HG03097 (cell line): Measurements from ENCODE around the gene ARRDC3.
"Not testable (repeated sequence)": the region's sequence is repeated elsewhere in the genome, so short reads cannot be mapped to it uniquely, and the experiment has no call there.

Experiments
- ATAC-seq: cut with Tn5 transposase; IDR thresholded peaks from one replicate; pipeline ENCODE4 v1.9.1; 2021; ENCODE audit not compliant: unreplicated experiment, low FRiP score

The ARRDC3 gene

DNA sequence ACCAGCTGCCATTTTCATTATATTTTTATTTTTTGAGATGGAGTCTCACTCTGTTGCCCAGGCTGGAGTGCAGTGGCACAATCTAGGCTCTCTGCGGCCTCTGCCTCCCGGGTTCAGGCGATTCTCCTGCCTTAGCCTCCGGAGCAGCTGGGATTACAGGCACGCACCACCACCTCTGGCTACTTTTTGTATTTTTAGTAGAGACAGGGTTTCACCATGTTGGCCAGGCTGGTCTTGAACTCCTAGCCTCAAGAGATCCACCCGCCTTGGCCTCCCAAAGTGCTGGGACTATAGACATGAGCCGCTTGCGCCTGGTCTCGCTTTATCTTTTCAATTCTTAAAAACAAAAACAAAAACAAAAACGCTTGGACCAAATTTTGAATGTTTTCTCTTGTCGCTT lies 2.5 kb upstream of the ARRDC3 start:
- not testable (repeated sequence) for ATAC-seq

DNA sequence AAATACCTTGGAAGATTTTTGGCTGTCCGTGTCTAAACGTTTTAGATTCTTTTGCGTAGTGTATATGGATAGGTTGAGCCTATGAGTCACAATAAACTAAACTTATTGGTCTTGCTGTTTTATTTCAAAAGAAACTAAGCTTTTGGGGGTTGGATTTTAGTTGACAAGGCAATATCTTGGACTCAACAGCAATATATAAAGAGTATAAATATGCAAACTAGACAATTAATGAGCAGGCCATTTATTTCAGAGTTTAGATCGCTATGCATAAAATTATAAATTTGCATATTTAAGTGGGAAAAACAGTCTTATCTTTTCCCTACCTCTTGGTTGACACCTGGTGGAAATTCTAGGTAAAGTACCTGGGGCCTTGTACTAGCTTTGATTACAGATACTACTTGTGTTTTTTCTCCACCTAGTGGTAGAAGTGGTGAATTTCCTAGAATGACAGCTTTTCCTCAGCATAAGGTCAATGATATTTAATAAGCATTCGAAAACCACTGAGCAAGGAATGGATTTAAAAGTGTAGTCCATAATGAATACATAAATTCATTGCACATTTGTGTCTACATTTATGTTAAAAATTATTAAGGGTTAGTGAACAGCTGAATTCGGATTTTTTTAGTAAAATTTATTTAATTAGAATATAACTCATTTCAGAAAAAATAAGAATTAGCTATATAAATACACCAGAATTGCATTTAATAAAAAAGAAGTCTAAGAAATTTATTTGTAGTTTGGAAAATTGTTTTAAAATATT lies 1.7 kb upstream of the ARRDC3 start:
- peak; percentile 17 for ATAC-seq

DNA sequence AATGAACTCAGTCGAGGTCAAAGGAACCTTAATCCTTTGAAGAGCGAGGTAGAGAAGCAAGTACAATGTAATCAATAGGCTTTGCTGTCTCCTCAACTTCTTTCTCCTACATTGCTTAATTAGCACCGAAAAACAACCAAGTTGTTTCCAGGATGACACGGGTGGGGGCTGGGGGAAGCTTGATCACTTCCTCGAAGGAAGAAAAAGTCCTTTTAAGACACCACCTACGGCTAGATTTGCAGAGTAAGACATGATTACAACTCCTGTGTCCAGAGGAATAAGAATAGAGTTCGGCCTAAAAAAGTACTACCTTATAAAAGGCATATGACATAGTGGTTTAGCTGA lies 811 bp upstream of the ARRDC3 start:
- no peak for ATAC-seq

DNA sequence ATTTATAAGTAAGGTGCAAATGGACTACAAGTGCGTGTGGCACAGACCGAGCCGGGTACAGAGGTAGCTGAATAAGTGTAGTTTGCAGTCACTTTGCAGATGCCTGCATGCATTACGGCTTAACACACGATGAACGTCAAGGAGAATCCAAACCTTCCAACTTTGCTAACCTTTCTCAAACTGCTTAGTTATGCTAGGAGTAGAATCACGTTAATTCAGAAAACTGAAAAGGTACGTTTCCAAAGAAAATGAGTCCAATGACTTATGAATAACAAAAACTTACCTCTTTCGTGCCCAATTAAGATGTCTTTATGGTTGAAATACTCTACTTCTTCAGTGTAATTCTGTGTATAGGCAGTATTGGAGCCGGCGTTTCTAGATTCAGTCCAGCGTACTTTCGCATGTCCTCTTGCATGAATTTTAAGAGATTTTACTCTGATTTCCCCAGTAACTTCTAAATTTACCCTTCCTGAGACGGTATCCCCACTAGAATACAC lies 539 bp downstream of the ARRDC3 start:
- no peak for ATAC-seq

DNA sequence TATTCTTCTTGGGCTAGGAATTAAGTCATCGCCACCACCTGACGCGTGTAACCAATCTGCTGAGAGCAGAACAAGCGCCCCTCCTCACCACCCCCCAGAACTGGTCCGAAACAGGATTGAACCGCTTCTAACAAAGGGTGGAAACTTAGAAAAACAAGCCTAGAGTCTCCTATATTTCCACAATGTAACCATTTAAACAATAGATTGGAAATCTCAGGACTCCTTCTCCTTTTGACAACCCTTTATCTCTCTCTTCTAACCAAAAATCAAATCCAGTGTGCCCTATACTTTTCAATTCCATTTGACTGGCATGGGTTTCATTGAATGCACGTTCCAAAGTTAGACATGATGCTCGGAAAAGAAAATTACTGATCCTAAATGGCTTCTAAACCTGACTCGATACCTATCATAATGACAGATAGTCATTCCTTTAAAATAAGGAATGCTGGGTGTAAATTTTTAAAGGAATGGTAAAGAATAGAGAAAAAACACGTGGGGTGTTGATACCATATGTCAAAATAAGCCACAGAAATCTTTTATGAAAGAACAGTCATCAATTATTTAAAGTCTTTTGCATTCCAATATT lies 1.2 kb downstream of the ARRDC3 start:
- ATAC-seq: no peak

DNA sequence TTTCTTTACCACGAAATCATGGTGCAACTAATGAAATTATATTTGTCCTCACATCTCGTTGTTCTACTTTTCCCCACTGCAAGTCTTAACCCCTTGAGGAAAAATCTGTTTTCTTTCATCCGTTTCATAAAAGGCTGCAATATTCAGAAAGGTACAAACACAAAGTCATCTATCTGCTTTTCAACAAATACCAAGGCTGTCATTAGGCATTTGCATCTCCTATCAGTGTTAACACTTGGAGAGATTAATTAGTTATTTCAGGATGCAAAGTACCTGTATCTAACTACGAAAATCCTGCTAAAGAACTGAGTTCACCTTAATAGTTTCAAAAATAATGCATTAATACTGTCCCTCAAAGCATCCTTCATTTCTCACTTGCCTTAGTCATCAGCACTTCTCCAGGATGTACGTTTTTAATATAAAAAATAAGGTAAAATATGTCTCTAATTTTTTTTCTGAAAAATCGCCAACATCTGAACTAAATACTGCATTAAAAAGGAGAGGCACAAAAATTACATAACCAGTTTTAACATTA lies 1.8 kb downstream of the ARRDC3 start:
- no peak for ATAC-seq

DNA sequence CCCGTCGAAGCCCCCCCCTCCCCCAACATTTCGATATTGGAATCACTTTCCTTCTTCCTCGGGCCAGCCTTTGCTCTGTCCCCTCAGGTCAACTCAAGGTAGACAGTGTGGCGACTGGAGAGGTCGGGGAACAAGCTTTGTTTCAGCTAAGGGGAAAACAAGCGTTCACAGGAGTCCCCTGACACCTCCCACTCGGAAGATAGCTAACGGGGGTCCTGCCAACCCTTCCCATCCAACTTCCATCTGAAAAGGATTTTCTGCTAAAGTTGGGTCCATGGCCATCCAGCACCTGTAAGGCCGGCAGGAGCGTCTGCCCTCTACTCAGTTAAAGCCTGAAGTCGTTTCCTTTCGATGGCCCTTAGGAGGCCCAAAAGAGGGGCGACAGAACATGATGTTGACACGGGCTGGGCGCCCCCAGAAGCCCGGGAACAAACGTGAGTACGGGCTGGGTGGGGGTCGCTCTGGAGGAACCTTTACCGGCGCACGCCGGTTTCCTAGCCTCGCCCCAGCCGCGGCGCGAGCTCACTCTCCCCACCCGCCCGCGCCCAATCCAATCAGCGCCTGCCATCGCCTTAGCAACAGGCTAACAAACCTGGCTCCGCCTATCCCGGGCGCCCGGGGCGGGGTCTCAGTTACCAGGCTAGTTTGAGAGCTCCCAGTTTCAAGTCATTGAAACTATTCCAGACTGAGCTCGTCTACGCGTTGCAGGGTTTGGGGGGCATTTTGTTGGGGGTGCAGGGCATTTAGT lies 2.5 kb downstream of the ARRDC3 start:
- peak; percentile 50 for ATAC-seq

DNA sequence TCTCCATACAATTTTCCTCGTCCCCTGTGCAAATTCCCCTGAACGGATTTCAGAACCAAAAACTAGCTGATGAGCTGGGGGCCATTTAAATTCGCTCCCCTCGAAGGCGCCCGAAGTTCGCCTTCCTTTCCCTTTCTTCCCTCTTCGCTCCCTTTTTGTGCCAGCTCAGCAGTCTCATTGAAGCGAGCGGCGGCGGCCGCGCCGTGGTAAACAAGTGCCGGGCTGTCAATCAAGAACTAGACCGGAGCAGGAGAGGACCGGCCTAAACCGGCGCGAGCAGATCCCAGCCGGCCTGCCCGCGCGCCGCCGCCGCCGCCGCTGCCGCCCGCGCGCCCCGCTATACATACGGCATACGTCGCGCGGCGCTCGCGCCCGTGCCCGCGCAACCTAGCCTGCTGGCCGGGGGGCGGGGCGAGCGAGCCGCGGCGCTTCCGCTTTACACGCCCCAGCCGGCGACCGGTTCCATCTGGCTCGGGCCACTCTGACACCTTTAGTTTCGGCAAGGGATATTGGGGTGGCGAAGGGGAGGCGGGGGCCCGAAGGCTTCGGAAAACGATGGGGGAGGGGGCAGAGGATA lies 3.1 kb downstream of the ARRDC3 start:
- ATAC-seq: peak; percentile 56

DNA sequence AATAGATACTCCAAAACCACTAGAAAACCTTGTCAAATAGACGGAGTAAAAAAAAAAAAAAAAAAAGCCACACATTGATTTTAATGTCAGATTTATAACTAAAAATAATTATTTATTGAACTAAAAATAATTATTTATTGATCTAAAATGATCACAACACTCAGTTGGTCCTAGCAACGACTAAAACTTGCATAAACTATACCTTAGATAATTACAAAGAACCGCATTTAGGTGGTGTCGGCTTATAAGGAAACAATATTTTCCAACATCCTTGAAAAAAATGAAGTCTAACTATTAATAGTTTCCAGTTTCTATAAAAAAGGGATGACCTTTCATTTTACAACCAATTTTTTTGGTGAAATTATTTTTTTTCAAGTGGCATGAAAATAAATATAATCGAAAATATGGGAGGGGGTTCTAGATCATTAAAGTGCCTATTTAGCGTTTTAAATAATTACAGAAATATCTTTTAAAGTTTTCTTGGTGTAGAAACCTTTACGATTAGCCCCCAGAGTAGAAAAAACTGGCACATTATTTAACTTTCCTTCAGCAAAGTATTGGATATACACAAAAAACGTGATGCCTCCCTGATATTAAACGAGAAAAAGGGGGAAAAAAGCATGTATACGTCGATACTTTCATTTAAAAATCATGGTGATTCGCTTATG lies 3.7 kb downstream of the ARRDC3 start:
- ATAC-seq: no peak

DNA sequence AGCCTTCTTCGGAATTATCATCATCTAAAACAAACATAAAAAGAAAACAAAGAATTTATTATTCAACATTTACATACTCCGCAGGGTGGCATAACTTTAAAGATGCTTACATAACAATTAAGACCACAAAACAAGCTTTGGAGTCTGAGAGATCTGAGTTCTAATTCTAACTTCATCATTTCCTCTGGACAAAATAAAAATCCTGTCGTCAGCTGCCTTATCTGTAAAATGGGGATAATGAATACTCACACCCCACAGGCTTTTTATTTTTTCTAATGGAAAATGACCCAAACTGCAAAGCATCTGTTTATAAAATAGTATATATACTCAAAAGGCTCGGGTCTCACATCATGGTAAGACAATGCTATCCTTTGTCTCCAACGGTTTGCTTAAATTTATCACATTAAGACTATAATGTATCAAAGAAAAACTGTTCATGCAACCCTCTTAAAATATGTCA lies 4.3 kb downstream of the ARRDC3 start:
- ATAC-seq: no peak

DNA sequence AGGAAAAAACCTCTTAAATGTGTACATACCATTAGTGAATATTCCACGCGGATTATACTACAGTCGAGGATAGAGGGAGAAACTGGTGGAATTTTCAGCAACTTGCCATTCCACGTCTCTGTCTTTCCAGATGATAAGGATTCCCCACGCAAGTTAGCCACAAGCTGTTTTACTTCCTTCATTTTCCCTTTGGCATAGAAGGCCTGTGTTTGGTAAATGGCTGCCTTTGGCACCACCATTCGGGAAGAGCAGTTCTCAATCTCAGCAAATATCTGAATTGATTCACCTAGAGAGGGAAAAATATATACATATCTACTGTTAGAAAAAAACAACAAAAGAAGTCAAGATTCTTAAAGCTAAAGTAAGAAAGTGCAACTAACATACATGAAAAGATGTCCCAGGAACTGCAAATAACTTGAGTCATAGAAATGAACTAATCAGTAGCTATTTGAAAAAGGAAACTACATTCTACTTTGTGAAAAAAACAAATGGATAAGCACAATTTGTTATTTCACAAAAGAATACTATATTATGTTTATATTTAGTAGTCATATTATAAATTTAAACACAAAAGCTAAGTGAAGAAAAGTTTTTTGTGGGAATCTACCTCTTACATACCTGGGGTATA lies 8.1 kb downstream of the ARRDC3 start:
- no peak for ATAC-seq

DNA sequence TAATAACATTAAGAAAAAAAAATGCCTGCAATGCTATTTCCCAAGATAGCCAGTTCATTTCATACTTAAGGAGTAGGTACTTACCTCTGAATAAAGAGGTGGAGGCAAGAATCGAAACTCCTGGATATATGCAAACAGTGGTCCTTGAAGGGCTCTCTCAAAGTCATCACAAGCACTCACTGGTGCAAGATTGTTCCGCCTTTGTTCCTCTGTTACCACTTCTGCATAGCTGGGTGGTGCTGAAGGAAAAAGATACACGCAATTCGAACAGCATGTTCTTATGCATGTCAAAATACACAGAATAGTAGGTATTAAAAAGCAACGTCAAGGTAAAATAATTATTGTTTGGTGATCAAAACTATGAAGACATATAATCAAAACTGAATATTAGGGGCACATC lies 9.5 kb downstream of the ARRDC3 start:
- ATAC-seq: no peak

DNA sequence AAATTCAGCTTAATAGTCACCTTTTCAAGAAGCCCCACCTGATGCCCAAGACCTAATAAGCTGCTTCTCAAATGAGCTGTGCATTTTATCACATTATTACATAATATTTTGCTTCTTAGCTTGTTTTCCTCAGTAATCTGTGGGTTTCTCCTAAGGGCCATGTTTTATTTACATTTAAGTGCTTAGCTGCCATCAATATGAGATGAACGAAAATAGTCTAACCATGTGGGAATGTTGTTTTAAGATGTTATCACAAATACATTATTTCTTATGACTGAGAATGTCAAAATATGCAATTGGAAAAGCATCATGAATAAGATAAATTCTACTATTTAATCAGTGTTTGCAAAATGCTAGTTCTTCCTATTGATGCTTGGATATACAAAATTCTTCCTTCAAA lies 10.1 kb downstream of the ARRDC3 start:
- ATAC-seq: no peak

DNA sequence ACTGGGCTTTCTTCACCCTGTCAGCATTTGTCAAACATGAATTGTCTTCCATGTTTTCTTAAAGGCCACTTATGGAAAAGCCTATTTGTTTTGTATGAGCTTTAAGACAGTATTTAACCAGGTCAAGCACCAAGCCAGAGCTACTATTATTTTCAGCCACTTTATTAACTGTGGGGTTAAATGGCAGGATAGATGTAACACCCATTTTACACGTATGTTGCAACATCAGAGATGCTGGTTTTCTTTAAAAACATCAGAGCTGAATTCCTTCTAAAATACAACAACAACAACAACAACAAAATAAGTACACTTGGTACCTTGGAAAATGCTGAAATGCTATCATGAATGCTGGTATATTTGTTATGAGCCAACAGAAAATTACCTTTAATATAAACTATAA lies 13.6 kb downstream of the ARRDC3 start:
- ATAC-seq: no peak

DNA sequence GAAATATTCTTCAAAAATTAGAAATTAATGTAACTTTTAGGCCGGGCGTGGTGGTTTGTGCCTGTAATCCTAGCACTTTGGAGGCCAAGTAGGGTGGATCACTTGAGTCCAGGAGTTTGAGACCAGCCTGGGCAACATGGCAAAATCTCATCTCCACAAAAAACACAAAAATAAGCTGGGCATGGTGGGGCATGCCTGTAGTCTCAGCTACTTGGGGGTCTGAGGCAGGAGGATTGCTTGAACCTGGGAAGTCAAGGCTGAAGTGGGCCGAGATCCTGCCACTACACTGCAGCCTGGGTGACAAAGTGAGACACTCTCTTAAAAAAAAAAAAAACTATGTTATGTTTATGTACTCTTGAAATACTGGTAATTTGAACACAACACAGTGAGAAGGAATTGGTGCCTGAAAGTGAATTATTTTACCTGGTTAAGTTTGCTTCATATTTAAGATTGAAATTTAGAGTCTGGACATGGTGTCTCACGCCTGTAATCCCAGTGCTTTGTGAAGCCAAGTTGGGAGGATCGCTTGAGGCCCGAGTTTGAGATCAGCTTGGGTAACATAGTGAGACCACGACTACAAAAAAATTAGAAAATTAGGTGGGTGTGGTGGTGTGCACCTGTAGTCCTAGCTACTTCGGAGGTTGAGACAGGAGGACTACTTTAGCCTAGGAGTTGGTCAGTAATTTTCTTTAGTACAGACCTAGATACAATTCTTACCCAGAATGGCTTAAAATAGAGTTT lies 15.0 kb downstream of the ARRDC3 start:
- no peak for ATAC-seq

DNA sequence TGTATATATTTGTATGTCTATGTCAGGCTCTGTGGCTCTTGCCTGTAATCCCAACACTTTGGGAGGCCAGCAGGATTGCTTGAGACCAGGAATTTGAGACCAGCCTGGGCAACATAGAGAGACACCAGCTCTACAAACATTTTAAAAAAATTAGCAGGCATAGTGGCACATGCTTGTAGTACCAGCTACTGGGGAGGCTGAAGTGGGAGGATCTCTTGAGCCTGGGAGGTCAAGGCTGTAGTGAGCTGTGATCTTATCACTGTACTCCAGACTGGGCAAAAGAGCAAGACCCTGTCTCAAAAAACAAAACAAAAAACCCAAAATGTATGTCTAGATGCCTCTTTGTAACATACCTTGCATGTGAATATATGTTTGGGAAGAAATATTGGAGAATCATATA lies 15.8 kb downstream of the ARRDC3 start:
- no peak for ATAC-seq

DNA sequence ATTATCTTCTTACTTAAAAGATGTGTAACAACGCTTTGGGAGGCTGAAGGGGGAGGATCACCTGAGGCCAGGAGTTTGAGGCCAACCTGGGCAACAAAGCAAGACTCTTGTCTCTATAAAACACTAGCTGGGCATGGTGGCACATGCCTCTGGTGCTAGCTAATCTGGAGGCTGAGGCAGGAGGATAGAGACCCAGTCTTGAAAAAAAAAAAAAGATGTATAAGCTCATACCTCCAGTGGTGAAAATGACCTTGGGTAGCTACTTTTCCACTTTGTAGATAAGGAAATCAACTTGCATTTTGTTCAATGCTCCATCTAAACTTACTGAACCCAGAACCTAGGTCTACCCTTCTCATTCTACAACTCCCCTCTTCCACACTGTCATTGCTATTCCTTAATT lies 16.6 kb downstream of the ARRDC3 start:
- no peak for ATAC-seq

DNA sequence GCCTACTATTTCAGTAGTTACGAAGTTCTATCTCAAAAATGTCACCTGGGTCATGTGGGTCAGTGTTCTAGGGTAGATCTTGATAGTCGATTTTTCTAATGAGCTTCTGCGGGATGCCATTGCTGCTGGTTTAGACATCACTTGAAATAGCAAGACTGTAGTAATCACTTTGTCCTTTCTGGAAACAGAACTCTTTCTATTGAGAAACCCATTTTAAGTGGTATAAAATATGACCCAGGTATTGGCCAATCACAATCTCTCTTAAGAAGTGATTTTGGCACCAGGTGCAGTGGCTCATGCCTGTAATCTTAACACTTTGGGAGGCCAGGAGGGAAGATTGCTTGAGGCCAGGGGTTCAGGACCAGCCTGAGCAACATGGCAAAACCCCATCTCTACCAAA lies 17.6 kb downstream of the ARRDC3 start:
- no peak for ATAC-seq

DNA sequence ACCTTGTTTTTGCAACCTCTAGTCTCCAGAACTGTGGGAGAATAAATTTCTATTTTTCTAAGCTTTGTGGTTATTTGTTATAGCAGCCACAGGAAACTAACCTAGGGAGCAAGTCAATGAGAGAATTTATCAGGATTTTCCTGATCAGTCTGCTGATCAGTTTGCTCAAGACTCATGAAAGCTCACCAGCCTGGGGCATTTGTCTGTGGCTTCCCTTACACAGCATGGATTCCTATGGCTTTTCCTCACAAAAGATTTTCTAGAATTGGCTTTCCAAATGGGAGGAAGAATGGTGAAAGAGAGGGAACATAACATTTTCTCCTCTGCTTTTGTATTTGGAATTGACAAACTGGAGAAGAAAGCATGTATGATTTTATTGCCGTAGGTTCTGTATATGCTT lies 20.2 kb downstream of the ARRDC3 start:
- ATAC-seq: no peak
